Stimulated activated CD4-positive, alpha-beta T cell treated with anti-CD3 and anti-CD28 coated beads, Interleukin-12 subunit alpha, Interleukin-12 subunit beta, amount 100 ng/mL, for 24 hours (primary cell): Measurements from ENCODE around the gene MAP3K1.
A peak's percentile ranks its signal among the peaks of the same experiment; 100 is the strongest.
"Not testable (repeated sequence)": the region's sequence is repeated elsewhere in the genome, so short reads cannot be mapped to it uniquely, and the experiment has no call there.

Source experiments
- DNase-seq, 2 experiments: peaks; one replicate each; pipeline ENCODE4 v3.0.0-alpha.2; 2020; ENCODE audit warnings: low read depth in 2 of 2

The MAP3K1 gene

GRCh38 chr5:56814963-56815657, at the start of gene MAP3K1:
Gene MAP3K1, plus strand, starts transcription at chr5:56815549. Its CDS starts 25 bp downstream, at chr5:56815574.
- peak; percentile 59 to 61 for DNase-seq

GRCh38 chr5:56766926-56767325, 48.4 kb upstream of the MAP3K1 start:
- no peak for DNase-seq

DNA sequence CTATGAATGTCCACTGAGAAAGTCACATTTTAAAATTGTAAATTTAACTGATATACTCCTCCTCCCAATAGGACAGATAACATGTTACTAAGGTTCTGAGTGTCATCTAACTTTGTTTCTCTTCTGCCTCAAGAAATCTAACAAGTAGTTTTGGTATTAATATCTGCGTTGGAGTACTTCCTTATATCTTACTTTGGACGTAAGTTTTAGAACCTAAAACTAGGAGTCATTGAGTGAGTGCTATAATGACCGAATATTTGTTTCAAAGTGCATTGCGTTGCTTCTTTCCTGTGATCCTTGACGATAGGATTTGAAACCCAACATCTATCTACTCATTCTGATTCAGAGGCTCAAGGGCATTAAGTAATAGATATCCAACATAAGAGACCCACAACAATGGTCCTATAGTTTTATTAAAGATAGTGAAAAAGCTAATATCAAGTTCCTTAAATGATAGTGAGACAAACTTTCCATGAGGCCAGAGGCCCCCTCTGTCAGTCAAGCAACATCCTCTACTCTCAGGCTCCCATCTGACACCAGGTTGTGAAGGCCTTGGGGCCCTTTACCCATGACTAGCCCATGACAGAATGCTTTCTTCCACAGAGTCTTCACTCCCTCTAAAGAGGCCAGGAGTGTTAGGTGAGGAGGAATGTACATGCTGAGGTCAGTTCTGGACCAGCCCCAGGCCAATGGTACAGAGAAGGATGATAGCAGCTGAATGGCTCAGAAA, 45.3 kb upstream of the MAP3K1 start:
- no peak for DNase-seq

GRCh38 chr5:56772767-56773166, 42.6 kb upstream of the MAP3K1 start:
- no peak for DNase-seq

DNA sequence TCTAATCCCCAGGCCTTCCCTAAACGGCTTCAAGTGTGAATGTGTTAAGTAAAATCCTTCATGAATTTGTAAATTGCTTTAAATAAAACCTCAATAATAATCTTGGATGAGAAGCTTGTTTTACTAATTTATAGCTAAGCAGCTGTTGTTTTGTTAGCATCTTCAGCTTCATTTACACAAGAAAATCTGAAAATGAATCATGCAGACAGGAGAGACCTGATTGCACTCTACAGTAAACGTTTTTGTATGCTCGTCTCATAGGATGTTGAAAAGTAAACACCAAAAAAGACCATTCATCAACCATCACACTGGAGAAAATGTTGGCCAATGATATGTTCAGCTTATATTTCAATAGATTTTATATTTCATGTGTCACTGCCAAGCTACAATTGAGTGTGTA, 40.4 kb upstream of the MAP3K1 start:
- DNase-seq, result no peak

GRCh38 chr5:56776212-56776846, 39.0 kb upstream of the MAP3K1 start:
- DNase-seq, result not testable (repeated sequence)

DNA sequence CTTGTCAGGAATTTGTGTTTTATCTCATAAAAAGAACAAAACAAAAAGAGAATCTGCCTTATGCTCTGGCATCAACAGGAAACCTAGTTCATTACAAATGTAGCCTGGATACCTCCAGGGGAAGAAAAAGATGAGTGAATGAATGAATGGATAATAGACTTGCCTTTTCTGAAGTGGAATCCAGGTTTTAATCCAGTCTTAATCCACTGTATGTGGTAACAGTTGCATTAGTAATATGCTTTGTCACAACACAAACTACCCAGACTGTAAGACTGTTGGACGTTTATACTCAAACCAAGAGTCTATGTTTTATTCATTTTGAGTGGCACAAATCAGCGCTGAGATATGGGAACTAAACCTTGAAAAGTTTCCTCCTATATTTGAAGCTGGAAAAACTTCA, 32.1 kb upstream of the MAP3K1 start:
- no peak for DNase-seq

DNA sequence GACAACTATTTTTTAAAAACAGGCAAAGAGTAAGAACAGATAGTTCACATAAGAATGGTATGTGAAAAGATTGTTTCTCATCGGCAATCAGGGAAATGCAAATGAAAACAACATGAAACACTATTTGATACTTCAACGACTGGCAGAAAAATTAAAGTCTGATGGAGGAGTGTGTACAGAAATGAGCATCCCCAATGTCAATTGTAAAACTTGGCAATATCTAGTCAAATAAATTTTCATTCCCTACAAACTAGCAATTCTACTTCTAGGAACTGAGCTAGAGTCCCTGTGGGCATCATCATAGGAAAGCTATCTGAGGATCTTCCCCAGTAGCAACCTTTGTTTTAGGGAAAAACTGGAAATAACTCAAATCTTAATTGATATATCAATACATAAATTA, 29.0 kb upstream of the MAP3K1 start:
- no peak for DNase-seq

DNA sequence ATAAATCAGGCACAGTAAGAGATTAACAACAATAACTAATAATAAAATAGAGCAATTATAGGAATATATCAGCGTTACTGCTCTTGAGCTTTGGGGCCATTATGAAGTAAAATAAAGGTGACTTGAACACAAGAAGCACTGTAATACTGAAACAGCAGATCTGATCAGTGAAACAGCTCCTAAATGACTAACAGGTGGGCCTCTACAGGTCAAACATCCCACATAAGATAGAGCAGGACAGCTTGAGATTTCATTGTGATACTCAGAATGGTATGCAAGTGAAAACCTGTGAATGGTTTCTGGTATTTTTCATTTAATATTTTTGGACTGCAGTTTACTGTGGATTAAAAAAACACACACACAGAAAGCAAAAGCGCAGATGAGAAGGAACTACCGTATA, 24.0 kb upstream of the MAP3K1 start:
- no peak for DNase-seq

DNA sequence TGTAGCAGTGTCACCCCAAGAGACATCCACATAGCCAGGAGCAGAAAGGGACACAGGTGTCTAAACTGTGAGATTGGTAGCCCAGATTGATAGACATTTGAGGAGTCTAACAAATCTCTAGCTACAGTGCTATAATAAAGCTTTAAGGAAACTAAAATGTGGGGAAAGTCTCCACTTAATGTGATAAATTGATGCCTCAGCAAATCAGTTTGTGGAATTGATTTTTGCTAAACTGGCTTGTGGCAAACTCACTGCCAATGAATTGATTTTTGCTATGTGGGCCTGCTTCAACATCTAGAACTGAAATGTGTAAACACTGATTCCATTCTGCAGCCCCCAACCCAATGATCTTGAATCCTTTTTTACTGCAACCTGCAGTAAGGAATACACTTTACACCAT, 16.8 kb upstream of the MAP3K1 start:
- no peak for DNase-seq

- DNase-seq, result no peak
Observed at GRCh38 chr5:56800186-56800585, 15.2 kb upstream of the MAP3K1 start.

DNA sequence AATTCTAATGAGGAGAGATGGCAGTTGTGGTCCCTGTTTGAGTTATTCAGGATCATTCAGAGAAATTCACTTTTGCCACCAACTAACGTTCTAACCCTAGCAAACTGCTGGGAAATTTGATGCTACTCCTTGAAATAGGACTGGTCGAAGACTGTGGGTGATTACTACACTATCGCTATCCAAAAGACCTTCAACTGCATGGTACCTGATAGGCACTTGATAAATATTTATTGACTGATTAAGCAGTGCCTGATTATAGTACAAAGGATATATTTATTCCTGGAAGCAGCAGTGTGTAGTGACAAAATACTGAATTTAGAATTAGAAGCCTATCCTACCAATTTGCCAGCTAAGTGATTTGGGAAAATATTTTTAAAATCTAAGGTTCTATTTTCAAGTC, 14.1 kb upstream of the MAP3K1 start:
- DNase-seq, result no peak

DNA sequence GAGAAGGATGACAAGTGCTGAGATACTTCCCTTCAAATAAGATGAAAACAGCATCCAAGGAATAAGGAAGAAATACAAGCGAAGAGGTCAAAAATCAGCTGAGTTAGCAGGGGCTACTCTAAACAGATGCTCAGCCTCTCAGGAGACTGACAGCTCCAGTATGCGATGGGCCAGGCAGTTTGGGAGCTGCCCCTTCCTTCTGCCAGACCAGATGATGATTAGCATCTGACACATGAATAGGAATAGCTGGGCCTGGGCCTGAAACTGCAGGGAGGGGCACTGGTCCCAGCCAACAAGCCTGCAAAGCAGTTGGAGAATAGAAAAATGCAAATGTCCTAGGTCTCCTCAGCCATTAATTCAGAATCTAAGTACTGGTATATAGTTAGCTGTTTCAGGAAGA, 13.1 kb upstream of the MAP3K1 start:
- no peak for DNase-seq

DNA sequence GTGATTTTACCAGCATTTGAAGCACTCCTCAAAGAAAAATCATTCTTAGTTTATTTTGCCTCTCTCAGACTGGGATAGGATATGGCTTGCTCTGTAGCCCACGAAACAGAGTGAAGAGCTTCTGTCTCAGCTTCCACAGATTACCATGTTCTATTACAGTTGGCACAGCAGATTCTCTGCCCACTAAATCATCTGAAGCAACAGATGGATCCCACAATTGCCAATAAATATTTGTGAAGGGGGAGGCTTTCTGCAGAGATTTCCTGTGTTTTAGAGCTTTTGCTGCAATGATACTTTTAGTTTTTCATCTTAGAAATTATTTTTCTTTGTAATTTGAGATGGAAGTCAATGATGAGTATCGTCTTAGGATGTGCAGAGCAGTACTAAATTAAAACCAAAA, 12.3 kb upstream of the MAP3K1 start:
- DNase-seq, result no peak

GRCh38 chr5:56803894-56804293, 11.5 kb upstream of the MAP3K1 start:
- no peak for DNase-seq

DNA sequence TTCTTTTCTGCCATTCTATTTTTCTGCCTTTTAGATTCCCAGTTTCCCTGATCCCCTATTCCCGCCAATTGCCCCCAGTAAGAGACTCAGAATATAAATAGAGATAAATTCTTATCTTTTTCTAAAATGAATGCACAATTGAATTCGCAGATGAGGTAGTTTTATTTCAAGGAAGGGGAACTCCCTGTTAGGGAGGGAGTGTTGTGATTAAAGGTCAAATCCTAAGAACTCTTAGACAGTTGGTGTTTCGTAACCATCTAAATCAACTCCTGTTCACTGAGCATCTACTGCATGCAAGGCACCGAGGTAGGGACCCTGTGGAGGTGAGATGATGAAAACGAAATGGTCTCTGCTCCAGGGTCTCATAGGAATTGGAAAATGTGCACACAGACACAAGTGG, 7.7 kb upstream of the MAP3K1 start:
- DNase-seq, result no peak

GRCh38 chr5:56808211-56808610, 7.1 kb upstream of the MAP3K1 start:
- no peak for DNase-seq

DNA sequence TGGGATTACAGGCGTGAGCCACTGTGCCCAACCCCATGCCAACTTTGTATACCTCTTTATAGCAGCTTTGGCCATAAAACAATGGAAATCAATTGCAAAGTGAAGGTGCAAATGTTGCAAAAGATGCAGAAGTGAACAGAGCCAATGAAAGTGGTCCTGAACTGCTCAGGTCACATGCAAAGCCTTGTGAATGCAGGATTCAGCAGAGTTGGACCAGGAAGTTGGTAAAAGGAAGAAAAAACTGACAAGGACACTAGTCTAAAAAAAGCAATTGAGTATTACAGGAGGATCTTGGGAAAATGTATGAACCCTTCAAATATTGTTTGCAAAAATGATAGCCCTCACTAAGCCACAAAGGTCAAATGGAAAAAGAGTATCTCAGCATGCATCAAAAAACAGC, 4.5 kb upstream of the MAP3K1 start:
- DNase-seq, result no peak

DNA sequence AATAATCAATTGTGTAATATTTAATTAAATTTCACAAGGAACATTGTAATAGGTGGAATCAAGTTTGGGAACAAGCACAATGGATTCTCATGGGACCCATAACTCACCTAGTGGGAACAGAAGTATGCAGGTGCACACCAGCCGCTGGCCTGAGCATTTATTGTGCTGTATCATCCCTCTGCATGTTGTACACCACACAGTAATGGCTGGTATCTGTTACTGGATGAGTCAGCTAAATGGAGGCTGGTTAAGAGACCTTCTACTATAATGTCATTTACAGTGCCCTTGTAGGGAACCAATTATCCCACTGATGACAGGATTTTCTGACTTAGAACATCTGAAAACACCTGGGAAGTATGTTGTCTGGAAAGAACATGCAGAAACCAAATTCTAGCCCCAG, 3.2 kb upstream of the MAP3K1 start:
- no peak for DNase-seq

- DNase-seq, result no peak
Observed at GRCh38 chr5:56813302-56813701, 2.0 kb upstream of the MAP3K1 start.

DNA sequence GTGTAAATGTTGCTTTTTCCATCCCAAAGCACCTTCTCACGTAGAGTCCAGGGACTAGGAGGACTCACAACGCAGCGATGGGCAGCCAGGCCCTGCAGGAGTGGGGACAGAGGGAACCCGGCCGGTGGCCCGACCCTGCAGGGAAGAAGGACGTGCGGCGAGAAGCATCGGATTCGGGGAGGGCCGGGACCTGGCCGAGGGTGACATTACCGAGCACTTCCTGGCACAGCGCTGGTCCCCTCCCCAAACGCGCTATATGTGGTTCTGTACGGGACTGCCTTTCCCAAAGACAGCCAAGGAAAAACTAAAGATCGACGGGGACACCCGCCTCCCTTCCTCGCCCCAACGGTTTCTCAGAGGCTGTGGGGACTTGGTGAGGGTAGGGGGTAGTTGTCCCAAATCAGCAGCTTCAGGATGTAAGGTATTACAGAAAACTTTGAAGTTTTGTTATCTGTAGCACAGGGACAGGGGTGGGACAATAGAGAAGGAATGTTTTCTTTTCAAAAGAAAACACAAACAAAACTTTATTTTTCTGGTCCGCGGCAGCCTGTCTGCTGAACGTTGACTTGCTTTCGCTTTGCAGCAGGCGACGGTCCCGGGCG, 887 bp upstream of the MAP3K1 start:
- no peak for DNase-seq

- DNase-seq, result peak in 1 of 2 experiments; percentile 27
Observed at GRCh38 chr5:56815658-56816545, 553 bp downstream of the MAP3K1 start.
